NB4 (cell line): Measurements from ENCODE around the gene RASA2.

Experiments
- DNase-seq: peaks from one replicate; pipeline ENCODE4 v3.0.0; 2010; ENCODE audit warnings: low read depth
- H3K4me3 ChIP-seq: one replicate; pipeline ENCODE4 v1.5.1; 2011; ENCODE audit warnings: mild to moderate bottlenecking, low read depth, low read length, moderate library complexity
- MYC ChIP-seq: IDR thresholded peaks from 2 replicates; pipeline ENCODE4 v1.6.1; 2011; ENCODE audit warnings: low read depth, low read length
- POLR2A ChIP-seq: IDR thresholded peaks from 2 replicates; pipeline ENCODE4 v1.6.1; 2011; ENCODE audit warnings: mild to moderate bottlenecking; ENCODE audit not compliant: insufficient read length; ENCODE audit errors: extremely low read depth
- TF ChIP-seq, protein P1 (sequence below): IDR thresholded peaks from one replicate; pipeline ENCODE4 v1.5.1; 2012; ENCODE audit warnings: low read depth, low read length
- TF ChIP-seq, protein P2 (sequence below): IDR thresholded peaks from 2 replicates; pipeline ENCODE4 v1.6.1; 2011; ENCODE audit warnings: low read depth, low read length

The RASA2 gene

GRCh38 chr3:141454906-141455602, 31.8 kb upstream of the RASA2 start:
- H3K4me3 ChIP-seq, result no peak overlapping the region
- TF ChIP-seq POLR2A, result no peak
- TF ChIP-seq, protein P1, sequence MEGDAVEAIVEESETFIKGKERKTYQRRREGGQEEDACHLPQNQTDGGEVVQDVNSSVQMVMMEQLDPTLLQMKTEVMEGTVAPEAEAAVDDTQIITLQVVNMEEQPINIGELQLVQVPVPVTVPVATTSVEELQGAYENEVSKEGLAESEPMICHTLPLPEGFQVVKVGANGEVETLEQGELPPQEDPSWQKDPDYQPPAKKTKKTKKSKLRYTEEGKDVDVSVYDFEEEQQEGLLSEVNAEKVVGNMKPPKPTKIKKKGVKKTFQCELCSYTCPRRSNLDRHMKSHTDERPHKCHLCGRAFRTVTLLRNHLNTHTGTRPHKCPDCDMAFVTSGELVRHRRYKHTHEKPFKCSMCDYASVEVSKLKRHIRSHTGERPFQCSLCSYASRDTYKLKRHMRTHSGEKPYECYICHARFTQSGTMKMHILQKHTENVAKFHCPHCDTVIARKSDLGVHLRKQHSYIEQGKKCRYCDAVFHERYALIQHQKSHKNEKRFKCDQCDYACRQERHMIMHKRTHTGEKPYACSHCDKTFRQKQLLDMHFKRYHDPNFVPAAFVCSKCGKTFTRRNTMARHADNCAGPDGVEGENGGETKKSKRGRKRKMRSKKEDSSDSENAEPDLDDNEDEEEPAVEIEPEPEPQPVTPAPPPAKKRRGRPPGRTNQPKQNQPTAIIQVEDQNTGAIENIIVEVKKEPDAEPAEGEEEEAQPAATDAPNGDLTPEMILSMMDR, result peak; percentile 62
- peak; percentile 79 for DNase-seq

DNA sequence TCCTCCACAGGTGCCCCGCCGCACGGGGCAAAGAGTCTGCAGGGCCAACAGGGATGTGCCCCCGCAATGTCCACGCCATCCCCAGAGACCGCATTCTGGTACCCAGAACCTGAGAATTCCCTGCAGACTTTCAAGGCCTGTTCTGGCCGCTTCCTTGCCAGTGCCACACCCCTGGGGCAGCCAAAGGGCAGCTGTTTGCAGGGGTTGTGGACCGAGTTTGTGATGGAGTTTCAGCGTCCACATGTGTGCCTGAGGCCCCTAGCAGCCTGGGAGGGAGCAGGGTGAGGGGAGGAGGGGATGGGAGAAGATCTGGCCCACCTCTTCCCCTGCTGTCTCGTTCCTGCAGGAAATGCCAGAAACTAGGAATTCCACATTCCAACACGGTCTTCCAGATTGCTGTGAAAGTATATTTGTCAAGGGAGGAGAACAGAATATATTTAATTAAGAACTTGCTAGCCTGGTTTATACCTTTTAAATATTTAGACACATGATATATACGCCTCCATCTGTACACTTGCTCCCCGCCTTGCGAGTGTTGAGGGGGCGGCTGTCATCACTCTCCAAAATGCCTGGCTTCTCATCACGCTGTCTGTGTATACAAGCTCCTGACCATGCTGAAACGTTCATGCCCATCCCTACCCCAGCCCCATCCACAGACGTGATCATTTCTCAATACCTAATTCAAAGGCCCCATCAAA, 31.1 kb upstream of the RASA2 start:
- no peak for DNase-seq
- H3K4me3 ChIP-seq, result no peak overlapping the region
- TF ChIP-seq POLR2A, result no peak
- TF ChIP-seq, protein P1, result no peak
- TF ChIP-seq MYC, result no peak
- TF ChIP-seq, protein P2, sequence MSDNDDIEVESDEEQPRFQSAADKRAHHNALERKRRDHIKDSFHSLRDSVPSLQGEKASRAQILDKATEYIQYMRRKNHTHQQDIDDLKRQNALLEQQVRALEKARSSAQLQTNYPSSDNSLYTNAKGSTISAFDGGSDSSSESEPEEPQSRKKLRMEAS, result no peak

DNA sequence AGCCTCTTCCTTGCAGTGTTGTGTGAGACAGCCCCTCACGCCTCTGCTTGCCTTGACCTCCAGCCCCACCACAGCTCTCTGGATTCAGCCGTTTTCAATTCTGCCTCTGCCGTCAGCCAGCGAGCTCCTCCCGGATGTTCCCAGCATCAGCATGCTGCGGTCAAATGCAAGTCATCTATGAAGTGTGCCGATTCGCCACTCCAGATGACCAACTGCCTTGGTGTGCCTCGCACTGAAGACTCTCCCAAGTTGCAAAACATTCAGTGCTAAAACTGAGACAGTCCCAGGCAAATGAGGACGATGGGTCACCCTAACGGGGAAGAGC, 30.6 kb upstream of the RASA2 start:
- H3K4me3 ChIP-seq, result no peak overlapping the region
- TF ChIP-seq, protein P1, result no peak
- no peak for TF ChIP-seq POLR2A

GRCh38 chr3:141457624-141458236, 29.1 kb upstream of the RASA2 start:
- DNase-seq, result no peak
- H3K4me3 ChIP-seq, result no peak overlapping the region
- TF ChIP-seq, protein P2, result no peak
- TF ChIP-seq POLR2A, result no peak
- TF ChIP-seq, protein P1, result no peak
- no peak for TF ChIP-seq MYC

More for the DNA sequence above, 30.6 kb upstream of the RASA2 start:
- no peak for DNase-seq

DNA sequence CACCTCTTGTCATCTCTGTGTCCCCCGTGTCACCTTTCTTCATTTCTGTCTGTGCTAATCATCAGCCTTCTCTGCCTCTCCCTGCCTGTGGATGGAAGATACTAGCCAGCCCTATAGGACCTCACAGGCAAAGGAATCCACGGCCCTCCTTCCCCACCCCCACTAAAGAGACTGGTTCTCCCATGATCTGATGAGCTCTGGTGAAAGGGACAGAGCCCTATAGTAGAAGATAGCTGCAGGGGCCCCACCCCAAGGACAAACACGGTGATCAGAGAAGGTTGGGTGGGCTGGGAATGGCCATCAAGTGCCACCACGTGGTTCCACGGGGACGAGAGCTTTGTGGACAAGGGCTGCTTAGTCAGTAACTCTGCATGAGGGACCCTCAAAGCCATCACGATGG, 27.8 kb upstream of the RASA2 start:
- TF ChIP-seq MYC, result no peak
- TF ChIP-seq, protein P1, result no peak
- TF ChIP-seq POLR2A, result no peak
- TF ChIP-seq, protein P2, result no peak
- H3K4me3 ChIP-seq, result no peak overlapping the region
- DNase-seq, result no peak
